Thoracic aorta (tissue), 2 donors: ENCODE measurements around the gene KLF3. TPM values are rescaled to one million over a fixed set of nuclear protein-coding genes. Genes with fewer than 3 reads are reported as not detected.
A peak's percentile ranks its signal among the peaks of the same experiment; 100 is the strongest.

ENCODE experiments used
- ATAC-seq: fragments of 150-250 bp; one replicate; pipeline ENCODE4 v1.8.0; 2017; ENCODE audit warnings: low read depth; ENCODE audit not compliant: insufficient number of reproducible peaks, low FRiP score
- DNase-seq: peaks from one replicate; pipeline ENCODE4 v3.0.0-alpha.2; 2020; ENCODE audit warnings: low spot score
- H3K27ac ChIP-seq, 2 donors: fragments of 200-600 bp; sonication (generic); 1 replicate in 1 of 2; 2 replicates in 1 of 2; pipeline ENCODE4 v1.5.1; 2016; ENCODE audit warnings: mild to moderate bottlenecking in 2 of 2, moderate library complexity in 2 of 2
- H3K27me3 ChIP-seq: fragments of 200-600 bp; sonication (generic); replicated peaks from 2 replicates; pipeline ENCODE4 v1.6.0; 2016; ENCODE audit warnings: mild to moderate bottlenecking; ENCODE audit not compliant: insufficient read depth
- H3K36me3 ChIP-seq: fragments of 200-600 bp; sonication (generic); one replicate; pipeline ENCODE4 v1.5.1; 2016
- H3K4me1 ChIP-seq, 2 donors: fragments of 200-600 bp; sonication (generic); 1 replicate in 1 of 2; 2 replicates in 1 of 2; pipeline versions ENCODE4 v1.5.1 to v1.6.0; 2016; ENCODE audit warnings: low read depth in 2 of 2, mild to moderate bottlenecking in 1 of 2; ENCODE audit not compliant: control insufficient read depth in 1 of 2
- H3K4me3 ChIP-seq: fragments of 200-600 bp; sonication (generic); 2 replicates; pipeline ENCODE4 v1.5.1; 2016; ENCODE audit warnings: mild to moderate bottlenecking
- H3K9me3 ChIP-seq: fragments of 200-600 bp; sonication (generic); 2 replicates; pipeline ENCODE4 v1.5.1; 2016
- total RNA-seq, 2 donors: library from RNA; depleted of rRNA; stranded (reverse); fragments of >200 nt; gene quantifications; one replicate each; pipeline versions ENCODE4 v1.1.0 to v1.2.3, GENCODE V29; 2016
- TF ChIP-seq, protein P1 (sequence below): fragments of 200-600 bp; sonication (generic); IDR thresholded peaks from one replicate; pipeline ENCODE4 v1.5.1; 2019; ENCODE audit warnings: antibody characterized with exemption

KLF3 gene
- total RNA-seq, 2 donors from 2014 or later, result 45.8 to 53.4 TPM

DNA sequence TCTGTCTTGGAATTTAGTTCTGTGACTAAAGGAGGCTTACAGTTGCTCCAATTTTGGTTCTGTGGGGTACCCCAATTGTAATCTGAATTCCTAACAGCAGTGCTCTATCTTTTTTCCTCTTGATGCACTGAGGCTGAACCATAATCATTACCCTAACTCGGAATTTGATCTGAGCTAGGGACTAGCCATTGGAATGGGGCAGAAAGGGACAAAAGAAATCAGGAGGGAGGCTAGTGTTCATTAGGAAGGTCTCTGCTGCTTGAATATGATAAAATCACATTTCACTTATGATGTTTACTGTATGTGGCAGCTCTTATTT, 2.7 kb downstream of the KLF3 start:
- DNase-seq (no peak), ATAC-seq (no peak)
- Histone ChIP-seq H3K9me3 (no peaks in the 10 kb centered on the region), H3K4me1 (peaks cover 50 to 63% of the 10 kb centered on the region in 2 donors), H3K27me3 (no peaks in the 10 kb centered on the region), H3K36me3 (no peaks in the 10 kb centered on the region), H3K27ac (peak overlapping the region; percentile 98 to 100), H3K4me3 (peak overlapping the region; percentile 99)
- TF ChIP-seq, protein P1, sequence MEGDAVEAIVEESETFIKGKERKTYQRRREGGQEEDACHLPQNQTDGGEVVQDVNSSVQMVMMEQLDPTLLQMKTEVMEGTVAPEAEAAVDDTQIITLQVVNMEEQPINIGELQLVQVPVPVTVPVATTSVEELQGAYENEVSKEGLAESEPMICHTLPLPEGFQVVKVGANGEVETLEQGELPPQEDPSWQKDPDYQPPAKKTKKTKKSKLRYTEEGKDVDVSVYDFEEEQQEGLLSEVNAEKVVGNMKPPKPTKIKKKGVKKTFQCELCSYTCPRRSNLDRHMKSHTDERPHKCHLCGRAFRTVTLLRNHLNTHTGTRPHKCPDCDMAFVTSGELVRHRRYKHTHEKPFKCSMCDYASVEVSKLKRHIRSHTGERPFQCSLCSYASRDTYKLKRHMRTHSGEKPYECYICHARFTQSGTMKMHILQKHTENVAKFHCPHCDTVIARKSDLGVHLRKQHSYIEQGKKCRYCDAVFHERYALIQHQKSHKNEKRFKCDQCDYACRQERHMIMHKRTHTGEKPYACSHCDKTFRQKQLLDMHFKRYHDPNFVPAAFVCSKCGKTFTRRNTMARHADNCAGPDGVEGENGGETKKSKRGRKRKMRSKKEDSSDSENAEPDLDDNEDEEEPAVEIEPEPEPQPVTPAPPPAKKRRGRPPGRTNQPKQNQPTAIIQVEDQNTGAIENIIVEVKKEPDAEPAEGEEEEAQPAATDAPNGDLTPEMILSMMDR, result no peak

DNA sequence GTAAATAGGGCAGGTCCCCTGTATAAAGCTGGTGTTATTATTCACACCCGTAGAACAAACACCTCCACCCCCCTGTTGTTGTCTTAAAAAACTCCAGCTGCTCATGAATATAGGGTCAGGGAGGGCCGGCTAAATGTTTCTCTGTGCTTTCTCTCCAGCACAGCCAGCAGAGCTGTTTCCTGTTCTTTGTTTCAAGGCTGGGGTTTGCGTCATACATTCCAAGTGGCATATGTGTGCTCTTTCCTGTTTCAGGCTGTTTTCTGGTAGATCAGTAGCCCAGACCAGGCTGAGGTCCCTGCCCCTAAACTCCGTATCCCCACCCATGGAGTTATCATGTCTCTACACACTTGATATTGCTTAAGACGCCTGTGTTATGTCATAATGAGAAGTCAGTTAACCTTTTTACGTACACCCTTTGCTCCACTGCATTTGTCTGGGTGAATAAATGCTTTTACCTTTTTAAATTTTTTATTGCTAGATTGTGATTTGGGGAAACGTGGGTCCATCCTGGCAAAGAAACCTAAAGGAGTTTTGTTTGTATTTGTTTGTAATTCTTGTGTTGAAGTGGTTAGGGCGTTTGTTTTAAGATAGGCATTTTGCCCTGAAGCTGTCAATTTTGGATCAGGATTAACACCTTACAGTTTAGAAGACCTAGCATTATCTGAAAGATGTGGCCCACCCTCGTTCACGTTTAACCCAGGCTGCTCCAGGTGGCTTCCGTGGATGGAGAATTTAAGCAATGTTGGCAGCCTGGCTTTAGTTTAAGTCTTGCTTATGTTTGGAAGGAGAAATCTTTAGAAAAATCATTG, 3.3 kb downstream of the KLF3 start:
- H3K27ac ChIP-seq, result peak overlapping the region; percentile 98 to 100
- H3K4me1 ChIP-seq, result peaks cover 53 to 63% of the 10 kb centered on the region in 2 donors
- no peaks in the 10 kb centered on the region for H3K36me3 ChIP-seq
- H3K4me3 ChIP-seq, result peak overlapping the region; percentile 99
- ATAC-seq, result peak; percentile 83
- no peaks in the 10 kb centered on the region for H3K27me3 ChIP-seq
- DNase-seq, result peak; percentile 74
- TF ChIP-seq, protein P1, result no peak
- no peaks in the 10 kb centered on the region for H3K9me3 ChIP-seq

DNA sequence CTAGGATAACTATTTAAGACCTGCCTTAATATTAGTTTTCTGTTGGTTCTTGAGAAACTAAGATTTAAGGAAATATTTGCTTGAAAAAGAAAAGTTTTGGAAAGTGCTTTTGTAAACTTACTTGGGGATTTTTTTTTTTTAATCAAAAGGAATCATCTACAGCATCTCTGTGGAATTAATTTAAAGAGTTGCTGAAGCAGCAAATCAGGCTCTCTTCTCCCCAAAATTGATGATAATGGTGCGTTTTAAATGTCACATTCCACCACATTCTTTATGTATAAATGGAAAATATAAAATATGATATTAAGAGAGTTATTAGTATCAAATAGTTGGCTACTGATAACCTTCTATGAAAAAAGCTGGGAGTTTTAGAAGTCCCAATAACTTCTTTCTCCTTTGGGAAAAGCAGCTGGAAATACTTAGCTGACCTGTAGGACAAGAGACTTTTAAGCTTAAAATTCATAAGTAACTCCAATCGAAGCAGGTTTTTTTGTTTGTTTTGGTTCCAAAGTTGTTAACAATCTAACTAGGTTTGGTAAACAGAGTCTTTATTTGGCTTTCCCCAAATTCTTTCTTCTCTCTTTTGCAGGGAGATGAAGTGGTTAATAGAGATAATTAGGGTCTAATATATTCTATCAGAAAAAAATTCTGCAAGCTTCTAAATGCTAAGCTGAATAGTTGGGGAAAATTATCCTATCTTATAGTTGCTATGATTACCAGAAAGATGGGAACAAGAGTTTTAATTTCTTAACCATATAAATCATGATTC, 4.4 kb downstream of the KLF3 start:
- peak overlapping the region; percentile 98 to 100 for H3K27ac ChIP-seq
- peak overlapping the region; percentile 99 for H3K4me3 ChIP-seq
- peaks cover 58 to 66% of the 10 kb centered on the region in 2 donors for H3K4me1 ChIP-seq
- no peak for ATAC-seq
- no peaks in the 10 kb centered on the region for H3K27me3 ChIP-seq
- H3K9me3 ChIP-seq, result no peaks in the 10 kb centered on the region
- no peak for DNase-seq
- TF ChIP-seq, protein P1, result no peak
- H3K36me3 ChIP-seq, result no peaks in the 10 kb centered on the region

DNA sequence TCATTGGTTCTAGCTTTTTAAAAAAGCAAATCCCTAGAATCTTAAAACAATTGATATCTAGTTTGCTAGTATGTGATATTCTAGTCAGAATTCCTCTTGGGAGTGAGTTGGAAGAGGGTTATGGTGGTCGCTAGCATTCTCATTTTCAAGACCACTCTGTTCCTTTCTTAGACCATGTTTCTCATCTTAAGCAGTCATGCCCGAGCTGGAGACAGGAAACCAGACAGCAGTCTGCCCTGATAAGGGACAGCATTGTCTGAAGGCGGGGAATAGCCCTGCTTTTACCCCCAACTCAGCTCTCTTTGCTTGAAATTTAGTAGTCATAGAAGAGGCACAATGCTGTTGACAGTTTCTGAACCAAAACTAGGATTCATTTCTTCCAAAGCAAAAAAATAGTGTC, 5.2 kb downstream of the KLF3 start:
- no peaks in the 10 kb centered on the region for H3K9me3 ChIP-seq
- H3K36me3 ChIP-seq, result no peaks in the 10 kb centered on the region
- no peak for ATAC-seq
- no peaks in the 10 kb centered on the region for H3K27me3 ChIP-seq
- H3K4me1 ChIP-seq, result peaks cover 66 to 75% of the 10 kb centered on the region in 2 donors
- peak overlapping the region; percentile 13 for H3K4me3 ChIP-seq
- H3K27ac ChIP-seq, result peak overlapping the region; percentile 51 to 100
- DNase-seq, result no peak
- TF ChIP-seq, protein P1, result no peak
